ENCODE measurements around the gene SPECC1. TPM values are rescaled to one million over a fixed set of nuclear protein-coding genes. Genes with fewer than 3 reads are reported as not detected.

SPECC1 gene
- total and polyA plus RNA-seq, 2 of the 13 experiments (the other 11 are each of a cell fraction or from before 2014, with no cell fraction given), result 2.3 to 6.9 TPM

- WGBS (ENCODE audit: low lambda C conversion rate), result 25% methylated on average over 6 of the region's 6 CpGs
- BruUV-seq (replicated peaks), result no TSS peak
- no peaks in the 10 kb centered on the region for H3K36me3 ChIP-seq (replicated peaks in 1 of 2; ENCODE audit: control insufficient read depth in 1 of 2, insufficient read depth in 2 of 2, low read length in 2 of 2)
- H3K79me2 ChIP-seq (ENCODE audit: insufficient read depth, low read length), result no peaks in the 10 kb centered on the region
- CTCF ChIA-PET (ENCODE audit: low intra/inter-chr PET ratio, low total read pairs), result no interaction called here
- no peak overlapping the region for H3K9ac ChIP-seq (ENCODE audit: insufficient read depth, low read depth, low read length)
- no peak overlapping the region for H3K4me2 ChIP-seq (ENCODE audit: low read depth, low read length)
- no peak for TF ChIP-seq NFYB (CRISPR knock-in tag; IDR thresholded peaks at IDR 0.05)
- TF ChIP-seq ZNF577 (CRISPR knock-in tag; IDR thresholded peaks at IDR 0.05; ENCODE audit: borderline replicate concordance, low read depth), result no peak
- TF ChIP-seq ZNF678 (CRISPR knock-in tag; IDR thresholded peaks at IDR 0.05), result no peak
- TF ChIP-seq FOXM1 (CRISPR knock-in tag; IDR thresholded peaks at IDR 0.05), result no peak
- TF ChIP-seq NFIC (IDR thresholded peaks at IDR 0.05; ENCODE audit: low read length), result no peak
- no peak for TF ChIP-seq ZNF124 (CRISPR knock-in tag; IDR thresholded peaks at IDR 0.05)
- TF ChIP-seq XRCC5 (optimal IDR thresholded peaks at IDR 0.05; ENCODE audit: low read length), result no peak
- no peak for TF ChIP-seq ZSCAN9 (CRISPR knock-in tag; IDR thresholded peaks at IDR 0.05; ENCODE audit: borderline replicate concordance)
- H2AFZ ChIP-seq (ENCODE audit: low read length), result no peak overlapping the region
- POLR2A ChIA-PET, result no interaction called here
- H3K4me1 ChIP-seq (ENCODE audit: insufficient read depth, low read length), result peaks cover 9% of the 10 kb centered on the region; the same call in 1 of the 2 replicates
- no peak for FAIRE-seq
- ATAC-seq, result no peak
- intact Hi-C loops (cut with micrococcal nuclease; ENCODE audit: unreplicated experiment) (no loop called here), in situ Hi-C loops (cut with HindIII; ENCODE audit: extremely low pct_ligation_motif_present, low pct_unique_long_range_greater_than_20kb) (no loop called here)
- H3K4me3 ChIP-seq (replicated peaks in 1 of 3; ENCODE audit: insufficient read depth in 1 of 3, low read depth in 2 of 3, low read length in 3 of 3), result no peak overlapping the region
- no peak for DNase-seq (ENCODE audit: low spot score)
- H3K9me3 ChIP-seq (ENCODE audit: low read length), result no peaks in the 10 kb centered on the region
- no peaks in the 10 kb centered on the region for H4K20me1 ChIP-seq (ENCODE audit: insufficient read depth, low read length)
- no peaks in the 10 kb centered on the region for H3K27me3 ChIP-seq (ENCODE audit: control insufficient read depth in 1 of 2, insufficient read depth in 2 of 2, low read length in 2 of 2)
- H3K27ac ChIP-seq (ENCODE audit: extremely low read length, insufficient read depth, low read length), result no peak overlapping the region
Measured at GRCh38 chr17:20291853-20292252, 282.7 kb downstream of the SPECC1 start.

- BruUV-seq (replicated peaks), result no TSS peak
- peaks cover 9% of the 10 kb centered on the region; the same call in 1 of the 2 replicates for H3K4me1 ChIP-seq (ENCODE audit: insufficient read depth, low read length)
- ATAC-seq (no peak), DNase-seq (ENCODE audit: low spot score) (no peak), FAIRE-seq (no peak)
- no peak overlapping the region for H3K4me3 ChIP-seq (replicated peaks in 1 of 3; ENCODE audit: insufficient read depth in 1 of 3, low read depth in 2 of 3, low read length in 3 of 3)
- POLR2A ChIA-PET, result no interaction called here
- H3K4me2 ChIP-seq (ENCODE audit: low read depth, low read length), result no peak overlapping the region
- no peak overlapping the region for H3K27ac ChIP-seq (ENCODE audit: extremely low read length, insufficient read depth, low read length)
- in situ Hi-C loops (cut with HindIII; ENCODE audit: extremely low pct_ligation_motif_present, low pct_unique_long_range_greater_than_20kb), result no loop called here
- no peaks in the 10 kb centered on the region for H3K36me3 ChIP-seq (replicated peaks in 1 of 2; ENCODE audit: control insufficient read depth in 1 of 2, insufficient read depth in 2 of 2, low read length in 2 of 2)
- no peaks in the 10 kb centered on the region for H3K79me2 ChIP-seq (ENCODE audit: insufficient read depth, low read length)
- CTCF ChIA-PET (ENCODE audit: low intra/inter-chr PET ratio, low total read pairs), result no interaction called here
- H2AFZ ChIP-seq (ENCODE audit: low read length), result no peak overlapping the region
- intact Hi-C loops (cut with micrococcal nuclease; ENCODE audit: unreplicated experiment), result no loop called here
- 74% methylated on average over 2 of the region's 2 CpGs for WGBS (ENCODE audit: low lambda C conversion rate)
- no peak for TF ChIP-seq ZFP90 (CRISPR knock-in tag; IDR thresholded peaks at IDR 0.05; ENCODE audit: borderline replicate concordance)
- no peak for TF ChIP-seq MED1 (CRISPR knock-in tag; IDR thresholded peaks at IDR 0.05)
- no peaks in the 10 kb centered on the region for H4K20me1 ChIP-seq (ENCODE audit: insufficient read depth, low read length)
- H3K9ac ChIP-seq (ENCODE audit: insufficient read depth, low read depth, low read length), result no peak overlapping the region
- no peaks in the 10 kb centered on the region for H3K27me3 ChIP-seq (ENCODE audit: control insufficient read depth in 1 of 2, insufficient read depth in 2 of 2, low read length in 2 of 2)
- H3K9me3 ChIP-seq (ENCODE audit: low read length), result no peaks in the 10 kb centered on the region
Measured at GRCh38 chr17:20293501-20293900, 284.3 kb downstream of the SPECC1 start.
